Epithelial cell of esophagus (primary cell): ENCODE measurements around the gene HES3.

Experiments used
- DNase-seq: peaks from one replicate; pipeline ENCODE4 v3.0.0; 2010; ENCODE audit warnings: low read depth
- H3K4me3 ChIP-seq: 2 replicates; pipeline ENCODE4 v1.5.1; 2011; ENCODE audit warnings: mild to moderate bottlenecking, low read length, control low read depth
- CTCF ChIP-seq: IDR thresholded peaks from 2 replicates; pipeline ENCODE4 v1.5.1; 2011; ENCODE audit warnings: low read depth, mild to moderate bottlenecking, low read length, control low read depth, inconsistent platforms; ENCODE audit not compliant: insufficient read depth; ENCODE audit errors: missing control alignments

HES3 gene

GRCh38 chr1:6276811-6277555, 33.0 kb downstream of the HES3 start:
- no peak overlapping the region for H3K4me3 ChIP-seq
- no peak for DNase-seq
- no peak for TF ChIP-seq CTCF

GRCh38 chr1:6278263-6278662, 34.3 kb downstream of the HES3 start:
- no peak overlapping the region for H3K4me3 ChIP-seq
- no peak for DNase-seq
- no peak for TF ChIP-seq CTCF

- no peak for TF ChIP-seq CTCF
- H3K4me3 ChIP-seq, result no peak overlapping the region
- no peak for DNase-seq
These were observed 35.1 kb downstream of the HES3 start for GRCh38 chr1:6279066-6279465.

GRCh38 chr1:6279613-6280383, 35.8 kb downstream of the HES3 start:
- TF ChIP-seq CTCF, result no peak
- no peak for DNase-seq

DNA sequence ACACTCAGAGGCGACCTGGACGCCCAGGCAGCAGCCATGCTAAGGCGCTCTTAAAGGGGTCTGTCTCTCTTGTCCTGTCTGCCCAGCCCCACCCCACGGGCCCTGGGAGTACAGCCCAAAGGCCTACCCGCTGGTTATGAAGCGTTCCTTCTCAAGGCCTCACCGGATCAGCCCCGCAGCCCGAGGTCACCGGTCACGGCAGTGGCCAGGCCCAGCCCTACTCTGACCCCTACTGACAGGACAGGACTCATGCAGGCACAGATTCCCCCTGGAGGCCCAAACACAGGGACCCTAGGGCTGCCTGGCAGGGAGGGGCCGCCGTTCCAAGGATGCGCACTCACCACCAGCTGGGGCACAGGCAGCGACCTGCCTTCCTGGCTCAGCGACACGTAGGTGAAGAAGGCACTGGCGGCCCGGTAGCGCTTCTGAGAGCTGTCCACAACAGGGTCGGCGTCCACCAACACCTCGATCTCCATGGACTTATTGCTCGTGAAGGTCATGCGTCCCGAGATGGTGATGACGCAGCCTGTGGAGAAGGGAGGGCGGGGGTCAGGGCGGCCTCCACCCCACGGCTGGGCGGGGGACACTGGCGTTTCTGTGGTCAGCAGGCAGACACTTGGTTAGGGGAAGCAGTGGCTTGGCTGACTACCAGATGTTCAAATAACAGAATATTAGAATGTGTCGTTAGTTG, 36.9 kb downstream of the HES3 start:
- no peak for DNase-seq
- no peak overlapping the region for H3K4me3 ChIP-seq

More at GRCh38 chr1:6279613-6280383, 35.8 kb downstream of the HES3 start:
- no peak overlapping the region for H3K4me3 ChIP-seq

More for the DNA sequence above, 36.9 kb downstream of the HES3 start:
- TF ChIP-seq CTCF, result no peak
